ENCODE results near the gene TMEM42. TPM values are rescaled to one million over a fixed set of nuclear protein-coding genes. Genes with fewer than 3 reads are reported as not detected.

Gene TMEM42
- total RNA-seq, 3 donors from 2014 or later, result 12.8 to 28.6 (median 20.3) TPM

DNA sequence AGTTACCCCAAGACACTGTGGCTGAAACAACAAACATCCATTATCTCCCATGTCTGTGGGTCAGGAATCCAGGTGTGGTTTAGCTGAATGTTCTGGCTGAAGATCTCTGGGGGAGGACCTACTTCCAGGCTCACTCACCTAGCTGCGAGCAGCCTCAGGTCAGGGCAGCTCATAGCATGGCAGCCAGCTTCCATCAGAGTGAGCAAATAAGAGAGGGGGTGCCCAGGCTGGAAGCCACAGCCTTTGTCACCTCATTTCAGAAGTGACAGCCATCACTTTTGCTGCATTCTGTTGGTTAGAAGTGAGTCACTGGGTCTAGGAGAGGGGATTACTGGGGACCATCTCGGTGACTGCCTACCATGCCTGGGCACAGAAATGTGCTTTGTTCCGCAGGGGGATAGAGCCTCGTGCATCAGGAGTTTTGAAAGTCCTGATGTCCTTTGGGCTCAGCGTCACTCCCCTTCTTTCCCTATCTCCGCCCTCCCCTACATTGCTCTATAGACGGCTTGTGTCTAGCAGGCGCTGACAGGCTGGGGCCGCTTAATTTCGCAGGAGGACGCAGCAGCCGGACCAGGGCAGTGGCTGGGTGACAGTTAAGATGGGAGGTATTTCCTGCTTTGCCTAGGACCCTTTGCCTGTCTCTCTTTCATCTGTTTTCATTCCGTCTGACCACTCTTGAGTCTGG lies 38.1 kb downstream of the TMEM42 start:
- Histone ChIP-seq H3K9me3 (no peaks in the 10 kb centered on the region), H3K36me3 (no peaks in the 10 kb centered on the region), H3K27ac (no peak overlapping the region), H3K27me3 (peaks cover 0 to 8% of the 10 kb centered on the region in 2 donors), H3K4me1 (no peaks in the 10 kb centered on the region), H3K4me3 (no peak overlapping the region)
- intact Hi-C loops (cut with DNase I; ENCODE audit: low total_unique reads), result no loop called here
- DNase-seq (ENCODE audit: low spot score in 2 of 2), result no peak
- TF ChIP-seq, protein P1, sequence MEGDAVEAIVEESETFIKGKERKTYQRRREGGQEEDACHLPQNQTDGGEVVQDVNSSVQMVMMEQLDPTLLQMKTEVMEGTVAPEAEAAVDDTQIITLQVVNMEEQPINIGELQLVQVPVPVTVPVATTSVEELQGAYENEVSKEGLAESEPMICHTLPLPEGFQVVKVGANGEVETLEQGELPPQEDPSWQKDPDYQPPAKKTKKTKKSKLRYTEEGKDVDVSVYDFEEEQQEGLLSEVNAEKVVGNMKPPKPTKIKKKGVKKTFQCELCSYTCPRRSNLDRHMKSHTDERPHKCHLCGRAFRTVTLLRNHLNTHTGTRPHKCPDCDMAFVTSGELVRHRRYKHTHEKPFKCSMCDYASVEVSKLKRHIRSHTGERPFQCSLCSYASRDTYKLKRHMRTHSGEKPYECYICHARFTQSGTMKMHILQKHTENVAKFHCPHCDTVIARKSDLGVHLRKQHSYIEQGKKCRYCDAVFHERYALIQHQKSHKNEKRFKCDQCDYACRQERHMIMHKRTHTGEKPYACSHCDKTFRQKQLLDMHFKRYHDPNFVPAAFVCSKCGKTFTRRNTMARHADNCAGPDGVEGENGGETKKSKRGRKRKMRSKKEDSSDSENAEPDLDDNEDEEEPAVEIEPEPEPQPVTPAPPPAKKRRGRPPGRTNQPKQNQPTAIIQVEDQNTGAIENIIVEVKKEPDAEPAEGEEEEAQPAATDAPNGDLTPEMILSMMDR (IDR thresholded peaks at IDR 0.05), result no peak
- TF ChIP-seq POLR2A (IDR thresholded peaks at IDR 0.05), result no peak
- no peak for TF ChIP-seq POLR2AphosphoS5 (IDR thresholded peaks at IDR 0.05)

DNA sequence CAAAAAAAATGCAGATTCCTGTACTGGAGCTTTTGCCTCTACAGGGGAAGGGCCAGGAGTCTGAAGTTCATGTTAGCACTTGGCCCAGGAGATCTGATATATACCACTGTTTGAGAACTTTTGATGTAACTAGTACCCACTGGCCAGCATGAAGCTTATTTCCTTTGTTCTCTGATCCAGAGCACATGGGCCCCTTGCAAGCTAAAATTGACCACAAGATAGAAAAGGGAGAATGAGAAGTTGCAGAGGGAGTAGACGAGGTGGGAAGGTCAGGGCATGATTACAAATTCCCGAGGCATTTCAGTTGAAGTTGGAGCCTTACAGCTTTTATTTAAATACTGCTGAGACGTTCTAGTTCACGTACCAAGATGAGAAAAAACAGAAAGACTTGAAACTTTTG lies 40.9 kb downstream of the TMEM42 start:
- no peak overlapping the region for H3K27ac ChIP-seq
- no peak overlapping the region for H3K4me3 ChIP-seq
- TF ChIP-seq, protein P1 (IDR thresholded peaks at IDR 0.05), result no peak
- intact Hi-C loops (cut with DNase I; ENCODE audit: low total_unique reads), result no loop called here
- H3K4me1 ChIP-seq, result no peaks in the 10 kb centered on the region
- DNase-seq (ENCODE audit: low spot score in 2 of 2), result no peak
- no peaks in the 10 kb centered on the region for H3K9me3 ChIP-seq
- no peaks in the 10 kb centered on the region for H3K36me3 ChIP-seq
- H3K27me3 ChIP-seq, result peaks cover 0 to 8% of the 10 kb centered on the region in 2 donors

DNA sequence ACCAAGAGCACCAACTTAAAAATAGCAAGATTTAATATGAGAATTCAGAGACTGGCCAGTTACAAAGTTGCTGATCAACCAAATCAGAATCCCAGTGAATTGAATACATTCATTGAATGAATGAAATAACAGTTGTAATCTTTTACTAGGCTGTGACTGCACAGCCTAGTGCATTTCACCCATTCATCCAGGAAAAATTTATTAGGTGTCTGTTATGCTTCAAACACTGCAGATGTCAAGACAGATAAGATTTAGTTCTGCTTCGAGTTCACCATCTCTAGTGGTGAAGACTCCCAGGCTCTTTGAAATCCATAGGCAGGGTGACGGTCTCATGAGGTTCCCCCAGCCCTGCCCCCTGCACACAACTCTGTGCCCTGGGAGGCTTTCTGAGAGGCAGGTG lies 41.6 kb downstream of the TMEM42 start:
- intact Hi-C loops (cut with DNase I; ENCODE audit: low total_unique reads), result no loop called here
- H3K36me3 ChIP-seq, result no peaks in the 10 kb centered on the region
- H3K27ac ChIP-seq, result no peak overlapping the region
- peaks cover 0 to 8% of the 10 kb centered on the region in 2 donors for H3K27me3 ChIP-seq
- no peaks in the 10 kb centered on the region for H3K9me3 ChIP-seq
- no peak for DNase-seq (ENCODE audit: low spot score in 2 of 2)
- TF ChIP-seq, protein P1 (IDR thresholded peaks at IDR 0.05), result no peak
- TF ChIP-seq POLR2A (IDR thresholded peaks at IDR 0.05) (no peak), POLR2AphosphoS5 (IDR thresholded peaks at IDR 0.05) (no peak)
- H3K4me3 ChIP-seq, result no peak overlapping the region
- no peaks in the 10 kb centered on the region for H3K4me1 ChIP-seq

DNA sequence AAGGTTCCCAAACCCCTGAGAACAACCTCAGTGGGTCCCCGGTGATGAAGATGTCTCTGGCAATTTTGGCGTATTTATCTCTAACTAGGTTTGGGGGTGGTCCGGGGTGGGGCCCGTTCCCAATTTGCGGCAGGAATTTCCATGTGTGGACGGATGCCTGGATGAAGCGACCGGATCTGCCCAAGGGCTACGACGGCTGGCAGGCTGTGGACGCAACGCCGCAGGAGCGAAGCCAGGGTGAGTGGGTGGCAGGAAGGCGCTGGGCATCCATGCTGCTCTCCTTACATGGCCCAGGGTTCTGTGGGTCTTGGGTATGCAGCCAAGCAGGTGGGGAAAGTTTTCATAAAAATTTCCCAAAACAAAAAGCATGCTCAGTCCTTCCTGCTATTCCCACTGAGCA lies 42.0 kb downstream of the TMEM42 start:
- peaks cover 0 to 8% of the 10 kb centered on the region in 2 donors for H3K27me3 ChIP-seq
- no peaks in the 10 kb centered on the region for H3K9me3 ChIP-seq
- no peak overlapping the region for H3K27ac ChIP-seq
- DNase-seq (ENCODE audit: low spot score in 2 of 2), result no peak
- no peak overlapping the region for H3K4me3 ChIP-seq
- TF ChIP-seq POLR2AphosphoS5 (IDR thresholded peaks at IDR 0.05), result no peak
- no peak for TF ChIP-seq POLR2A (IDR thresholded peaks at IDR 0.05)
- TF ChIP-seq, protein P1 (IDR thresholded peaks at IDR 0.05), result no peak
- no peaks in the 10 kb centered on the region for H3K36me3 ChIP-seq
- no peaks in the 10 kb centered on the region for H3K4me1 ChIP-seq
- intact Hi-C loops (cut with DNase I; ENCODE audit: low total_unique reads), result no loop called here

DNA sequence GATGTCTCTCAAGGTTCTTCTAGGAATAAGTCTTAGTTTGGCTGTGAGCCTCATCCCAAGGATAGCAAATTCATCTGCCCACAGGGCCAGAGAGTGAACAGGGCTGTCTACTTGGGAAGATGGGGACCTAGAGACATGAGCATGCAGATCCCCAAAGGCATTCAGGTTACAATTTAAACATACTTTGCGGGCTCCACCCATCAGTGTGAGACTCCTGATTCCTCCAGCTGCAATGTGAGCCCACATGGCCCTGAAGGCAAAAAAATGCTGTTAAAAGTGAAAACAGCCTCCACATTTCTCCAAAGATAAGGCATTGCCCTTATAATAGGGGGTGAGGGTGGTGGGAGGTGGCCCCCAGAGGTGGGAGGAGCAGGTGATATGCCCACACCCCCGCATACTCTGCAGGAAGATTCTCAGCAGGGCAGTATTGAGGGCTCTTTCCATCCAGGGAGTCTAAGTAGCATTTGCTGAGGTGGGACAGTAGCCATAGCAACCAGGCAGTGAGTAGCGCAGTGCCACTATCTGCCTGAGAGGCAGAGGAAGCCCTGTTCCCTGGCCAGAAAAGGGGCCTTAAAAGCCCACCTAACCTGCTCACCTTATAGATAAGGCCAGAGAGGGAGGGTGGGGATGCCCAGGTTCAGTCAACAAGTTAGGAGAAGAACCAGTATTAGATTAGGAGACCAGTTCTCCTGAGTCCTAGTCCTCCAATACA lies 43.9 kb downstream of the TMEM42 start:
- H3K4me3 ChIP-seq, result no peak overlapping the region
- H3K27ac ChIP-seq, result no peak overlapping the region
- no peaks in the 10 kb centered on the region for H3K4me1 ChIP-seq
- no peaks in the 10 kb centered on the region for H3K36me3 ChIP-seq
- intact Hi-C loops (cut with DNase I; ENCODE audit: low total_unique reads), result no loop called here
- H3K27me3 ChIP-seq, result peaks cover 0 to 4% of the 10 kb centered on the region in 2 donors
- no peaks in the 10 kb centered on the region for H3K9me3 ChIP-seq
- no peak for TF ChIP-seq POLR2AphosphoS5 (IDR thresholded peaks at IDR 0.05)
- TF ChIP-seq, protein P1 (IDR thresholded peaks at IDR 0.05), result no peak
- no peak for TF ChIP-seq POLR2A (IDR thresholded peaks at IDR 0.05)
- DNase-seq (ENCODE audit: low spot score in 2 of 2), result no peak

Data from breast epithelium (tissue), 4 donors.